ENCODE measurements around the gene ARSG.

DNA sequence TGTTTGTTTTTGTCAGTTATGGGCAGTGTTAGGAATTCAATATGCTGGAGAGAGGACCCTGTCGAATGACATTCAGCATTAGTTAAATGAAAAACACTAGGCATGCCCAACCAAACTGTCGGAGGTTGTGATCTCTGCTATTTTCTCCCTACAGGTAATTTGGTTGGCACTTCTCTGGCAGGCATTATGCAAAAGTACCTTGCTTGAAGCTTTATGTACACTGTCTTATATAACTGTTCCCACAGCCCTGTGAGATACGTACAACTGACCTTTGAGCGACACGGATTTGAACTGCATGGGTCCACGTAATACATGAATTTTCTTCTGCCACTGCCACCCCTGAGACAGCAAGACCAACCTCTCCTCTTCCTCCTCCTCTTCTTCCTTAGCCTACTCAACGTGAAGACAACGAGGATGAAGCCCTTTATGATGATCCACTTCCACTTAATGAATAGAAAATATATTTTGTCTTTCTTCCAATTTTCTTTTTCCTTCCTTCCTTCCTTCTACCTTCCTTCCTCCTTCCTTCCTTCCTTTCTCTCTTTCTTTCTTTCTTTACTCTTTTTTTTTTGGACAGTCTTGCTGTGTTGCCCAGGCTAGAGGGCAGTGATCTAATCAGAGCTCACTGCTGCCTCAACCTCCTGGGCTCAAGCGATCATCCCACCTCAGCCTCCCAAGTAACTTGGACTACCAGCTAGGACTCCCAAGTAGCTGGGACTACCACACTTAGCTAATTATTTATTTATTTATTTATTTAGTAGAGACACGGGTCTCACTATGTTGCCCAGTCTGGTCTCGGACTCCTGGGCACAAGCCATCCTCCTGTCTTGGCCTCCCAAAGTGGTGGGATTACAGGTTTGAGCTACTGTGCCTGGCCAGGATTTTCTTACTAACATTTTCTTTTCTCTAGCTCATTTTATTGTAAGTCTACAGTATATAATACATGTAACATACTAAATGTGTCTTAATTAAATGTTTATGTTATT lies 88.7 kb downstream of the ARSG start:
- TF ChIP-seq, protein P1, sequence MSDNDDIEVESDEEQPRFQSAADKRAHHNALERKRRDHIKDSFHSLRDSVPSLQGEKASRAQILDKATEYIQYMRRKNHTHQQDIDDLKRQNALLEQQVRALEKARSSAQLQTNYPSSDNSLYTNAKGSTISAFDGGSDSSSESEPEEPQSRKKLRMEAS (IDR thresholded peaks at IDR 0.05) = no peak
- TF ChIP-seq NFIC (IDR thresholded peaks at IDR 0.05) (no peak), CEBPB (IDR thresholded peaks at IDR 0.05) (no peak), EGR1 (IDR thresholded peaks at IDR 0.05) (no peak), ZBTB7A (IDR thresholded peaks at IDR 0.05; ENCODE audit: low read depth) (no peak), YY1 (IDR thresholded peaks at IDR 0.05; ENCODE audit: low read depth) (no peak)
